GM10266 (cell line): Measurements from ENCODE around the gene LHFPL5.

Source experiments
- DNase-seq: peaks from one replicate; pipeline ENCODE4 v3.0.0; 2012; ENCODE audit errors: extremely low spot score
- TF ChIP-seq, protein P1 (sequence below): IDR thresholded peaks from 2 replicates; pipeline ENCODE4 v1.5.1; 2012; ENCODE audit warnings: mild to moderate bottlenecking, low read depth; ENCODE audit not compliant: control insufficient read depth, insufficient read depth; ENCODE audit errors: missing control alignments

The LHFPL5 gene

DNA sequence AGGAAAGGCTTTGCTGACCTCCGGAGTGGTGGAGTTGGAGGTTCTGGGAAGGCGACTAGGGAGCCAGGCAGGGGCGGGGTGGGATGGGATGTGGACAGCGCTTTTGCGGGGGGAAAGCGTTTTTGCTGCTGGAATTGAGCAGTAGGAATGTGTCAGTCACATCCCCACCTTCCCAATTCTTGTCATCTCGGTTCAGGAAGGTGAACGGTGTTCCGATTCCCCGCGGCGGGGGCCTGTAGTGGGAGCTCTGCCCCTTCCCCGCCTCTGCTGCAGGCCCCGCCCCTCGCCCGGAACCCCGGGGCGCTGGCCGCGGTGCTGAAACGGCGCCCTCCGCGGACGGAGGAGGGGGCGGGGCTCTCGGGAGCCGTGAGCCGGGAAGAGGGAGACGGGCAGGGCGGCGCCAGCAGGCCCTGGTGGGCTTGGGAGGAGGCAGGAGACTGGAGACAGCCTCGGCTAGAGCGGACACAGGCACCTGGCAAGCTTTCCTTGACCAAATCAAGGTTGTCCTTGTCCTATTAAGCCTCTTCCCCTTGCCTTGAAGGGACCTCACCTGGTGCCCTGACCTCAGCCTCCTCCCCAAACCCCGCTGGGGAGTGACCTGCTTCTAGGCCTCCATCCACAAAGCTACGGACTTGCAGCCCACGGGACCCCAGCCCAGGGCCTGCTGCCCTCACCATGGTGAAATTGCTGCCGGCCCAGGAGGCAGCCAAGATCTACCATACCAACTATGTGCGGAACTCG, at the start of gene LHFPL5:
Gene LHFPL5 (plus strand): TSS at position 357 of the 741 bp plus-strand sequence. CDS start 319 bp downstream, at position 676.
- DNase-seq: peak; percentile 86
- TF ChIP-seq, protein P1, sequence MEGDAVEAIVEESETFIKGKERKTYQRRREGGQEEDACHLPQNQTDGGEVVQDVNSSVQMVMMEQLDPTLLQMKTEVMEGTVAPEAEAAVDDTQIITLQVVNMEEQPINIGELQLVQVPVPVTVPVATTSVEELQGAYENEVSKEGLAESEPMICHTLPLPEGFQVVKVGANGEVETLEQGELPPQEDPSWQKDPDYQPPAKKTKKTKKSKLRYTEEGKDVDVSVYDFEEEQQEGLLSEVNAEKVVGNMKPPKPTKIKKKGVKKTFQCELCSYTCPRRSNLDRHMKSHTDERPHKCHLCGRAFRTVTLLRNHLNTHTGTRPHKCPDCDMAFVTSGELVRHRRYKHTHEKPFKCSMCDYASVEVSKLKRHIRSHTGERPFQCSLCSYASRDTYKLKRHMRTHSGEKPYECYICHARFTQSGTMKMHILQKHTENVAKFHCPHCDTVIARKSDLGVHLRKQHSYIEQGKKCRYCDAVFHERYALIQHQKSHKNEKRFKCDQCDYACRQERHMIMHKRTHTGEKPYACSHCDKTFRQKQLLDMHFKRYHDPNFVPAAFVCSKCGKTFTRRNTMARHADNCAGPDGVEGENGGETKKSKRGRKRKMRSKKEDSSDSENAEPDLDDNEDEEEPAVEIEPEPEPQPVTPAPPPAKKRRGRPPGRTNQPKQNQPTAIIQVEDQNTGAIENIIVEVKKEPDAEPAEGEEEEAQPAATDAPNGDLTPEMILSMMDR: no peak

DNA sequence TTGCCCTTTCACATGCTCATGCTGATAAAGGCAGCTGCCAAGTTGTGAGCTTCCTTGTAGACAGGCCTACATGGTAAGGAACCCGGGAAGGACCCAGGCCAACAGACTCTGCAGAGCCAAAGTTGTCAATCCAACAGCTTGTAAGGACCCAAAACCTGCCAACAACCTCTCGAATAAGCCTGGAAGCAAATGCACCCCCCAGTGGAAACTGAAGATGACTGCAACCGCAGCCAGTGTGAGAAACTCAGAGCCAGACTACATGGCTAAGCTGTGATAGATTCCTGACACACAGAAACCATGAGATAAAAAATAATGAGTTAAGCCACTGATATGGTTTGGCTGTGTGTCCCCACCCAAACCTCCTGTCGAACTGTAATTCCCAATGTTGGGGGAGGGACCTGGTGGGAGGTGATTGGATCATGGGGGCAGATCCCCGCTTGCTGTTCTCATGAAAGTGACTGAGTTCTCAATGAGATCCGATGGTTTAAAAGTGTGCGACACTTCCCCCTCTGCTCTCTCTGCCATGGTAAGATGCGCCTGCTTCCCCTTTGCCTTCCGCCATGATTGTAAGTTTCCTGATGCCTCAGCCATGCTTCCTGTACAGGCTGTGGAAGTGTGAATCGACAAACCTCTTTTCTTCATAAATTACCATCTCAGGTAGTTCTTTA, 47.6 kb upstream of the LHFPL5 start:
- no peak for DNase-seq
- TF ChIP-seq, protein P1: peak; percentile 14

DNA sequence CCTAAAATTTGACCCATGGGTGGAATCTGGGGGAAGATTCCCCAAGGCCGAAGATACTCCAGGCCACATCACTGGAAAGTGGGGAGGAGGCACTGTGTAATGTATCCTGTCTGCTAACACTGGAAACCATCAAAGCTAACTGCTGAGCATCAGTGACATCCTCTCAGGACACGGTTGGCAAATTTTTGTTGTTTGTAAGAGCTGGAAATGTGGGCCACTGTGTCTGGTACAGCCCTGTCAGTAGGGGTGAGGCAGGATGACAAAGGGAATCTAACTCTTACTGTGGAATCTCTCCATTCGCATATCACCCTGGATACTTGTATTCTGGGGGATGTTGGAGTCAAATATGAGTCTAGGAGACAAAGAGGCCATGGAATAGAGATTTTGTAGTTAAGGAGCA, 45.7 kb upstream of the LHFPL5 start:
- TF ChIP-seq, protein P1: no peak
- no peak for DNase-seq

DNA sequence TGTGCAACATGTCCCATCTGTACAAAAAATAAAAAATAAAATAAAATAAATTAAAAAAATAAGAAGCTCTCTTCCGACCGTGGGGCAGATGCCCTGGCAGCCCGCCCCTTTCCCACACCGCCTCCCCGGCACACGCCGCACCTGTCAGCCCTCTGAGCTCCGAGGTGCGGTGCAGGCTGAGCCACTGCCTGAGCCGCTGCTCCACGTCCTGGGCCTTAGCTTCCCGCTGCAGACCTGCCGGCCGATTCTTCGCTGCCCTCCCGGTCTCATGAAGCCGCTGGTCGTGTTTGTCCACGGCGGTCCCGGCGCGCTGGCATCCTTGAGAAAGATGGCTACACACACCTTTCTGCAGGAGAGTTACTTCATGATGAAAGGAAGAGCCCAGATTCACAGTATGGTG, 39.4 kb upstream of the LHFPL5 start:
- TF ChIP-seq, protein P1: no peak
- DNase-seq: no peak

DNA sequence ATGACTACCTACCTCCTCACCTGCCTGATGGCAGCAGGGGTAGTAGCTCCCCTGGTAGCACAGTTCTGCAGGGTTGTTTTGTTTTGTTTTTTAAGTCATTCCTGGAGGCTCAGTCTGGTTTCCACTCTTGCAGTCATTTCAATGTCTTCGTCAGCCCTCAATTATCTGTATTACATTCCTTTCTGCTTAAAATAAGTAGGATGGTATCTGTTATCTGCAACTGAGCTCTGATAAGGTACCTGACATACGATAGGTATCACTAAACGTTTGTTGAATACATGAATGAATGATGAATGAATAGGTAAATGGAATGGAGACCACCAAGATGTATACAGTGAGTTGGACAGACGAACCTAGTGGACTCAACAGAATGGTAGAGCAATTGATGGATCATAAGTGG, 35.9 kb upstream of the LHFPL5 start:
- TF ChIP-seq, protein P1: no peak
- DNase-seq: no peak

DNA sequence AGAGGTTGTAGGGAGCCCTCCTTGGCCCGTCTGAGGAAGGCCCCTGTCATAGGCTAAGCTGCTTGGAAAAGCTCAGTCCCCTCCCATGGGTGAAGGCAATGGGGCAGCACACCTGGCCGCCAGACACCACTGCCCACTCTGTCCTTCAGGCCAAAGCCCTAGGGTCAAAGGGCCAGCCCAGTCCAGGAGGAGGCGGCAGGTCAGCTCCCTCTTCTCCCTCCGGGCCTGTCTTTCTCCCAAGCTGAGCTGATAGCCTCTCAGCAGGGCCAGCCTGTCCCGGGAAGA, 33.9 kb upstream of the LHFPL5 start:
- TF ChIP-seq, protein P1: no peak
- DNase-seq: no peak

DNA sequence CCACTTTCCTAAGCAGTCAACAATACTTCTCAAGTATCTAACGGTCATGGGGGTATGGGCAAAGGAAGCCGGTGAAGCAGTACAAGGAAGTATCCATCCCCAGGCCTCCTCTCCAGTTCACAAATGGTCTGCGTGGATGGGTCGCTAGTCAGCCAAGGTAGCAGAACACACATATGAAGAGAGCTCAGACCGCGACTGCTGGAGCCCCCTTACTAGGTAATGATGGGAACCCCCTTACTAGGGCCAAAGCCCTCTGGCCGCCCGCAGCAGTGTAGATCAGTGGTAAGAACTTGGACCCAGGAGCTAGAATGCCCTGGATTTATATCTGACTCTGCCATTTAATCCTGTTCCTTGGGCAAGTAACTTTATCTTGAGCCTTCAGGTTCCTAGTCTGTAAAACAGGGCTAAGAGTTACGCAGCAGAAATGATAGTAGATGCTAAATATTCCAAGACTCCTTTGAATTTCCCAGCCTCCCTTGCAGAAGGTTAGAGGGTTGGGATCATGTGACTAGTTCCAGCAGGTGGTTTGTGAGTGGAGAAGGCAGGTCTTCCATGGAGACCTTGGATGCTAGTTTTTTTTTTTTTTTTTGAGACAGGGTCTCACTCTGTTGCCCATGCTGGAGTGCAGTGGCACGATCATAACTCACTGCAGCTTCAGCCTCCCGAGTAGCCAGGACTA, 30.9 kb upstream of the LHFPL5 start:
- no peak for DNase-seq
- TF ChIP-seq, protein P1: no peak
